NCI-H2227 (cell line): Measurements from ENCODE around the gene FEM1C.

Source experiments
- DNase-seq: peaks from one replicate; lab custom pipeline; 2025; ENCODE audit not compliant: unreplicated experiment; lab: John Stamatoyannopoulos, UW

The FEM1C gene

DNA sequence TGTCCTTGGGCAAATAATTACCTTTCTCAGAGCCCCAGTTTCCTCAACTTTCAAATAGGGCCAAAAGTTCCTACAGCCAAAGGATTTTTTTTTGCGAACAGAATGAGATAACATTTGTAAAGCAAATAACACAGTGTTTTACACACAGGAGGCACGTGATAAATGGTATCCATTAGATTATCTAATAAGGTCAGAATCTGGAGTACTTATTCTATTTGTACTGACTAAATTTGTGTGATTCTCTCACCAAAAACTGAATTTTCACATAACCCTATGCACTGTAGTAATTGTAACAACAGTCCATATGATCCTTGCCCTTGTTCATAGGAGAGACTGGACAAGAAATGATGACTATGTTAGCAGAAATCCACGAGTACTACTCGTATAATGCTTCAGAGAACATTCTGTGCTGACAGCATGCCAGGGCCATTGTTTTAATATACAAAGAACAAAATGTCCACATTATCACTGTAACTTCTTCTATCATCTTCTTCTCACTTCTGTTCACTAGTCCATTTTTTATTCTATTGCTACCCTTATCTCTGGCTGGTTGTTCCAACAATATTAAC lies 13.9 kb upstream of the FEM1C start:
- no peak for DNase-seq

DNA sequence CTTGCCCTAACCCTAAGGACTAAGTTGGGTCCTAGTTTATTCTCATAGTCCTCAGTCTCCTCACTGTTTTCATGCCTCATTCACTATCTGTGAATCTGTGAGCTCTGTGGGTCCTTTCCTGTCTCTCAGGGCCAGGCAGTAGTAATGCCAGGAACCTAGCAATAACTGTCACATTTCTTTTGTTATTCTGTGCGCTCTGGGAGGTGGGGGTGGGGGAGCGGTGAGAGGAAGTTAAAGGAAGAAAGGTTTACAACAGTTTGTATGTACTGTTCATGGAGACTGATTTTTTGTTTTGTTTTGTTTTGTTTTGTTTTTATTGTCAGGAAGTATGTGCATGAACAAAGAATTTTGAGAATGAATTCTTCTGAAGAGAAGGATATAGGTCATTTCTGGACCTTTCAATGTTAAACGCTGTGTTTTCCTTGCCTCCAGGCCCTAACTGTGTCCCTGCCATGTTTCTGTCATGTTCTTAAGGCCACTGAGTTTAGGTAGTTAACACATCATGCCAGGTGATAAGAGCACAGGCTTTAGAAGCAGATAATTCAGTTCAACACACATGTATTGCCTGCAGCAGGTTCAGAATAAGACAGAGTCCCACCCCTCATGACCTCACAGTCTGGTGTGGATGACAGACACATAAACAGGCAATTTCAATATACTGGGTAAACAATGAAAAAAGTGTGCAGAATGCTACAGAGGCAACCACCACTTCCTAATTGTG lies 13.3 kb upstream of the FEM1C start:
- no peak for DNase-seq

DNA sequence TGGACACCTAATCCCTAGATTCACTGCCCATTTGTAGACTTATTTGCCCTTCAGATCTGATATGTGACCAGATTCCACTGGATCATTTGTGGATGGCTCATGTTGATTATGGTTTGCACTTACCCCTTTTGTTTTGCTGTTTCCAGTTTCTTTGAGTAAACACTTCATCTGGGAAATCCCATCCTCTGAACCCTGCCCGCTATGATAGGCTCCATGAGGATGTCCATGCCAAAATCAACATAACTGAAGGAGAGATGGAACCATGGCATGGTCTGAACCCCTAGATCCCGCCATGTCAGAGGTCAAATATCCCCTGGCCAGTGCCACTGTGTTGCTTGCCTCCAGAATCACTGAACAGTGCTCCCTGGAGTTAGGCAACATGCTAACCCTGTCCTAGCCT lies 11.7 kb upstream of the FEM1C start:
- DNase-seq, result no peak

DNA sequence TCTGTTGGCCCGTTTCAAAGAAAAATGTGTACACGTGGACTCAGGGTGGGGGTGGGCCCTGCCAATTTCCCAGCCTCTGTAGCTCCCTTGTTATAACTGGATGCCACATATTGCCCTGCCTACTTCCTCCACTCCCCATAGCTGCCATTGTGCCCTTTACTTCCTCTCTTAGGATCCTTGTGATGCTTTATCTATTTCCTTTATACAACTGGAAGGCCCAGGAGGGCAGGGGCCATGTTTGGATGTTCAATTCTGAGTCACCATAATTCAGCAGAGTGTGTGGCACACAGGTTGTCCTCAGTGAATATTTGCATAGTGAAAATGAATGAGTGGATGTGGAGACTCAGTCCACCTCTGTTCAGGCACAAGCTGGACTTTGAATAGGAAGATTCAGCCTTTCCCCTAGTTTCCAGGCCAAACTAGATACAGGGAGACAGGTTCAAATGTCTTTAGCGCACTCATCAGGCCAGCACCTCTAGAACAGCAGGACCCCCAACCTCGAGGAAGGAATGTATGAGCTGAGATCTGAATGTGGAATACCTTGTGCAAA lies 10.6 kb upstream of the FEM1C start:
- DNase-seq, result no peak

DNA sequence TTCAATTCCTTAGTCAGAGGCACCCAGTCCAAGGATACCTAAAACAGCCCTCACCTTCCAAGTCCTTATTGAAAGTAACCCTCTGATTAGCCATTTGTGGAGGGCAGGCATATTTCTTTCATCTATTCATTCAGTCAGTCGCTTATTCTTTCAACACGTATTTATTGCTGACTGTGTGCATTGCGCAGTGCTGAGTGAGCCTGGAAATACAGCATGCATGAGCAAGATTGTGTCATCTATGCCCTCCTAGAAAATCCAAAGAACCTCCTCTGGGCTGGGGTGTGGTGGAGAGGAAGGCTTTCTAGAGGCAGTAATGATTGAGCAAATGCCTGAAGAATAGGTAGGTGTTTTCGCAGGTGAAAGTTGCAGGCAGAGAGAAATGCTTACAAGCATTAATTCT lies 8.5 kb upstream of the FEM1C start:
- DNase-seq, result no peak

DNA sequence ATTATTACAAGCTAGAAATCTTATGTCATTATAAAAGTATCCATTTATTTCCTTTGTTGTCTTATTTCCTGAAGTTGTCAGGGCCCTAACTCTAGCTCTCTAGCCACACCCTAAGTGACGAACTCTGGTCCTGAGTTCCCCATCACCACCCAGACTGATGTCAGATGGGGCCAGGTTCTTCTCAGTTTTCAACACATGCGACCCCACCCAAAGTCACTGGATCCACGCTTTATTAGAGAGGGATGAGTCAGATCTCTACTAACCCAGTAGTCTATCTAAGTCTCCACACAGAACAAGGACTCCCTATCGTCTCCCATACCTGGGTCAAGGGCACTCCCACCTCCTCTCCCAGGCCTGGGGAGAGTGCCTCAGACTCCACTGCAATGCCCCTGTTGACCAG lies 6.8 kb upstream of the FEM1C start:
- no peak for DNase-seq

DNA sequence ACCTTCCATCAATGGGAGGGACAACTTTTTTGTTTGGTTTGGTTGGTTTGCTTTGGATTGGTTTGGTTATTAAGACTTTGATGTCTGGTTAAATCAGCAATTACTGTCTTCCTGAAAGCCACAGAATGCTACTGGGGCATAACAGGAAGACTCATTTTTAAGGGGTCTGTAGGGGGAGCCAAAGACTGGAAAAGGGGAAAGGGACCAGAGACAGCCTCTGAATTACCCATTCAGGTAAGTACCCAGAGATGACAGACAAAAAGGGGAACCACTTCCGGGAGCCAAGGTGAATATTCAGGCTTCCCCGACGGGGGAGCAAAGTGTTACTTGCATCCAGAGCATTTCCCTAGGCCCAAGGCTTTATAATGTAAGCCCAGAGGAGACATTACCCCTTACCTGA lies 4.6 kb upstream of the FEM1C start:
- no peak for DNase-seq

DNA sequence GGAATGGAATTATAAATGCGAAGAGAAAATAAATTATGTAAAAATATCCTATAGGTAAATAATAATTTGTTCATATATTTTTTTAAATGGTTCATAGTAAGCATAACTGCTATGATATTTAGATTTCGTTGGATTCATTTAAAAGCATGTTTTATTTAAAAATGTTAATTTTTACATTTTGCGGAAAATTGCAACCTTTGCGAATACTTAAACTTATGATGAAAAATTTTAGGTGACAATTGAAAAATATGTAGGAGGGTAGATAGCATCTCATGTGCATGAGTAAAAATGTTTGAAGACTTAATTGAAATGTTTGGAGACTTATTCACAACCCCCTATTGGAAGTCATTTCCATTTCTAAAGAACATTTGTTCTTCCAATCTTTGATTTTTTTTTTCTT lies 4.1 kb upstream of the FEM1C start:
- no peak for DNase-seq

DNA sequence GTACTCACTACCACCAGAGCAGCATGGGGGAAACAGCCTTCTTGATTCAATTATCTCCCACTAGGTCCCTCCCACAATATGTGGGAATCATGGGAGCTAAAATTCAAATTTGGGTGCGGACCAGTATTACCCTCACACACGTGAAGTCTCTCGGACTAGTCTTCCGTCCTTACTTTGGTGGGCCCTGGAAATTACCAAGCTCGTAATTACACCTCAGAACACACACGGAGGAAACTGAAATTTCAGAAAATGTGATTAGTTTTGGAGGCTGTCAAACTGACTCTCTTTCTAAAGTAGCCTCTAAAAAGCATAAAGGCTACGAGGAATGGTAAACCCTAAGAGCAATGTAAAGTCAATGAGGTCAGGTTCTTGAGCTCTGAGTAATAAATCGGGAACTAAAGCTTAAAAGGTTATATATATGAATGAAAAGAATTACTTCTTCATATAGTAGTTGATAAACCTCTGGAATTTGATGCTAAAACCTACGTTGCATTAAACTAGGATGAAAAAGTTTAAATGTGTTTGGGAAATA lies 842 bp upstream of the FEM1C start:
- DNase-seq, result no peak

DNA sequence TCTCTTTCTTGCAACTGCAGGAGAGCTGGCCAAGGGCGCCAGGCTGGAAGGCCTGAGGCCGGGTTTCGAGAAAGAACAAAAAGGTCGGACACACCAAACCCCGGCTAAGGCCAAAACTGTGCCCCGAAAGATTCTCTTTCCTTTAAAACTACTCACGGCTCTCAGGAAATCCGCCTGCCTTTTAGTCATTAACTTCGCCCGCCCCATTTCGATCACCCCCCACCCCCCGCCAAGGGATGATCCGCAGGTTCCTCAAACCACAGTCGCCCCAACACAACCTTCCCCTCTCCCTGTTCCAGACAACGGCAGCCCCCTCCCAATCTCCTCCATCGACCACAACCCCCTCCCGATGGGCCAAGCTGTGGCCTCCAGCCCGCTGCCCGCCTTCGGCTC lies 536 bp downstream of the FEM1C start:
- peak; percentile 54 for DNase-seq

DNA sequence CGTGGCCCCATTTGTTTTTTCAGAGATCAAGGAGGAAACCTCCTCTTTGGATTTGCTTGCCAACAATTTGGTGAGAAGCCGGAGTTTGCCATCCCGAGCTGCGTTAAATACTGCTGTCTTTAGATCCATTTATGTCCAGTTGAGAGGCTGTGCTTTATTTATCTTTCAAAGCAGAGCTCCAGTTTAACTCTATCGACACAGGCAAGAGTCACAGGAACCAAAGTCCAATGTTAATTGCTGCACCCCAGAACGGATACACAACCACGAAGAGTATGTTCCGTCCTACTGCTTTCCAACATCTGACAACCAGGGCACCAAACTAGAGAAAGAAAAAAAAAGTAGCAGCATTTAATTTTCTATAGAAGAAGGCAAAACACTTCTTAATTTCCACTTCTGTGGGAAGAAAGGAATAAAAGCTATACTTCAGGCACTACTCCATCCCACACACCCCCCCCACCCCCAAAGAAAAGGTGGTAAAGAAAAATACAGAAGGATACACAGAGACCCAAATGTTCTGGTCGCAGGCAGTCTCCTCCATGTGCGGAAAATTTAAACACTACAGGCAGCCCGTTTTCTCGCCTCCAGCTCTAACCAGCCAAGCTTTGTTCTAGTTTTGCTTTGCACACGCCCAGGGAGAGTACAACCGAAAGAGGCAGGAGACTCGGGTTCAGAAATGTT lies 1.1 kb downstream of the FEM1C start:
- no peak for DNase-seq

DNA sequence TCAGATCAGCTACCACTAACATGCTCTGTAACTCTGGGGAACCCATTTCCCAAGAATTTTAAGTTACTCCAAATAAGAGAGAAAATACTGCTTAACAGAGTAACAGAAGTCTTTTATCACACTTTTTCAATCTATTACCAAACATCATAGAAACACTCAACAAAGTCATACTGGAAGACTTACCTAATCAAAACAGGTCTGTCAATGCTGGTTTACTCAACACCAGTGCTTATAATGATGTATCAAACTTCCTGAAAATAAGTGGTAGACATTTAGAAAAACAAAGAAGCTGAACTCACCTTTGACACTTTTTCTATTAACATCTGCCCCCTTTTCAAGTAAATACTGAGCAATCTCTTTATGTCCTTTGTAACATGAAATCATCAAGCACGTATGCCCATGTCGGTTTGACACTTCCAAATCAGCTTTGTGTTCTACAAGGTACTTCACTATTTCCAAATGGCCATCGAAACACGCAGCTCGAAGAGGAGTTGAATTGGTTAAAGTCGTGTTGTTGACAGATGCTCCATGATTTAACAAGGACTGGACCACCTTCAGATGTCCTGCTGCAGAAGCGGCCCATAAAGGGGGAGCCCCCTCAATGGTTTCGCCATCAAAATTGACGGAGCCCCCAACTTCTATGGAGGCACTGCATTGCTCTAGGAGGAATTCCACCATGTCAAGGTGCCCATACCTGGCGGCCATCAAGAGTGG lies 1.8 kb downstream of the FEM1C start:
- no peak for DNase-seq

DNA sequence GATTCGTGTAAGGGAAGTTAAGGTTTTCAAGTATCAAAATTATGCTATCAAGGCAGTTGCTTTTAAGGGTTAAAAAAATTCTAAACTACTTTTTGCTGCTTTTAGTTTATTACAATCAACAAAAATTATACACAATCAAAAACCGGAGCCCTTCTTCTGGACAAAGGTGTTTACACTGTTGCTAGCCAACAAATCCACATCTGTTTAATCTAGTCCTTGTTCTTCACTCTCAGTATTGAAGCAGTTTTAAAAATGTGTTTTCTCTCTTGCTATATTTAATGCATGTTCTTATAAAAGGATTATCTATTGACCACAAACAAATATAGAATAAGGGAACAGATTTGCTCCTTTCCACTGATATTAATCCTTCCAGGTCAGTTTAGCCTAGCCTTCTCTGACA lies 2.5 kb downstream of the FEM1C start:
- DNase-seq, result no peak

DNA sequence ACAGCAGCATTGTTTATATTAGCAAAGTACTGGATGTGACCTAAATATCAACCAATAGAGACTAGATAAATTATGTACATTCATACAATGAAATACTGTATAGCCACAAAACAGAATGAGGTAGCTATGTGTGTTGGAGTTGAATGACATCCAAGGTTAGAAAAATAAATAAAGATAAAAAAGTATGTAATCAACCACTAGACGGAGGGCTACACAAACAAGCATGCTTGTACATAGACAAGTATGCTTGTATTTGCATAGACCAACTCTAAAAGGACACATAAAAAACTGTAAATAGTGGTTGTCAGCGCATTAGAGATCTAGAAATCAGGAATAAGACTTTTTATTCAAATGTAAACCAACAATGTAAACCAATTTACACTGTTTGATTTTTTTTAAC lies 3.0 kb downstream of the FEM1C start:
- DNase-seq, result no peak

DNA sequence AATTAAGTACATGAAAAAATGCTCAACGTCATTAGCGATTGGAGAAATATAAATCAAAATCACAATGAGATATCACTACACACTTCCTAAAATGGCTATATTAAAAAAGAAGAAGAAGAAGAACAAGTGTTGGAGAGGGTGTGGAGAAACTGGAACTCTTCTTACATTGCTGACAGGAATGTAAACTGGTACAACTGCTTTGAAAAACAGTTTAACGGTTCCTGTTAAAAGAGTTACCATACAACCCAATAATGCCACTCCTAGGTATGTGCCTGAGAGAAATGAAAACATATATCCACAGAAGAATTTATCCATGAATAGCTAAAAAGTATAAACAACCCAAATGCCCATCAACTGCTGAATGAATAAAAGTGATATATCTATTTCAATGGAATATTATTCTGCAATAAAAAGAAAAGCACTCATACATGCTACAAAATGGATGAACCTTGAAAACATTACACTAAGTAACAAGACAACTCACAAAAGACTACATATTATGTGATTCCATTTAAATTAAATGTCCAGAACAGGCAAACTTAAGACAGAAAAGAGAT lies 9.0 kb downstream of the FEM1C start:
- DNase-seq, result no peak

DNA sequence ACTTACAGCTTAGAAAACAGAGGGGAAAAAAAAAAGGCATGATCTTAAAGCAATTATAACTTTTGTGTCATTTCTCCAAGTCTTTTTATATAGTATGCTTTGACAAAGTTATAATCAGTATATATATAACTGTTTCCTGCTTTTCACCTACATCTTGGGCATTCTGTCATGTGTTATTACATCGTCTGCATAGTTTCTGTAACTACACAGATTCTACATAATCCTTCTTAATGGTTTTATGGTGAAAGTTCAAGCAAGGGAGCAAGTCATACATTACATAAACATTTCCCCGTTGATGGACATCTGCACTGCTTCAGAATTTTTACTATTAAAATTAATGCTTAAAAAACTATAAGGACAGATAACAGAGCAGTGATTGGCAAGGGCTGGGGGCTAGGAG lies 12.1 kb downstream of the FEM1C start:
- DNase-seq, result no peak

DNA sequence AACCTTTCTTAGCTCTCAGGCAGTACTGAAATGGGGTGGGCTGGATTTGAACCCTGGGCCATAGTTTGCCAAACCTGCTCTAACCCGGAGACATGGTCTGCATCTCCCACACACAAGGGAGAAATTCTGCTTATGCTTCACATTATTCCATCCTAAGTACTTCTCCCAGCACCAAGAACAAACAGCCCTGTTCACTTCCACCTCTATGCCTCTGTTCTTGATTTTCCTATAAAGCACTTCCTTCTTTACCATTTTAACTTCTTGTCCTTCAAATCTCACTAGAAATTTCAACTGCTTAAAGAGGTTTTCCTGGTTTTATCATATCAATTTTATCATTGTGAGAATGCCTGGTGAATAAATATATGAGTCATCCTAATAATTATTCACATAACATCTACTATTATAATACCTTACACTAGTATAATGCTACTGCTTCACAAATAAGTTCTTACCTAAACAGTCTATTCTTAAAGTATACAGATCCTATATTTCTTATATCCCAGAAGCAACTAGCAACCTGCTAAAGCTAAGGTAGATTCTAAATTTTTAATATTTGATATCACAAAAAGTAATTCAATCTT lies 12.7 kb downstream of the FEM1C start:
- DNase-seq, result no peak

DNA sequence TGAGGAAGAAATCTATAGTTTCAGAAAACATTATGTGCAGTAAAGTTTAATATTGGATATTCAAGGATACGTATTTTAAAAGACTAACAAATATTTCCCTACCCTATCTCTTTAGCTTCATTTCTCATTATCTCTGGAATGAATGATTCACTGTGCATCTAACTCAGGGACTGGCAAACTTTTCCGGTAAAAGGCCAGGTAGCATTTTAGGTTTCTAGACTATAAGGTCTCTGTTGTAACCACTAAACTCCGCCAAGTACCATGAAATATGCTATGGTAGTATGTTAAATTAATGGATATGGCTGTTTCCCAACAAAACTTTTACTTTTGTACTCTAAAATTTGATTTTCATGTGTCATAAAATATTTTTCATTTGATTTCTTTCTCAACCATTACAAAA lies 13.2 kb downstream of the FEM1C start:
- no peak for DNase-seq

DNA sequence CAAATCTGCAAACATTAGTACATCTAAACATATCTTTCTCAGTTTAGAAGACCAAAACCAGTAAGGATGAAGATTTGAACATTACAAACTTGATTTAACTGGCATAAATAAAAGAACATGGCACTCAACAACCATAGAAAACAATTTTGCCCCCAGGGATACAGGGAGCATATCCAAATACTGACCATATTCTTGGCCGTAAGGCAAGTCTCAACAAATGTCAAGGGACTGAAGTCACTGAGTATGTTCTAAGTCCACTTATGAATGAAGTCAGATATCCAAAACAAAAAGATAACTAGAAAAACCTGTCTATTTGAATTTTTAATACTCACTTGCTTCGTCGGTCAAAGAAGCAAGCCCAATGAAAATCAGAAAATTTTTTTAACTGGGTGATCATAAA lies 14.1 kb downstream of the FEM1C start:
- no peak for DNase-seq

DNA sequence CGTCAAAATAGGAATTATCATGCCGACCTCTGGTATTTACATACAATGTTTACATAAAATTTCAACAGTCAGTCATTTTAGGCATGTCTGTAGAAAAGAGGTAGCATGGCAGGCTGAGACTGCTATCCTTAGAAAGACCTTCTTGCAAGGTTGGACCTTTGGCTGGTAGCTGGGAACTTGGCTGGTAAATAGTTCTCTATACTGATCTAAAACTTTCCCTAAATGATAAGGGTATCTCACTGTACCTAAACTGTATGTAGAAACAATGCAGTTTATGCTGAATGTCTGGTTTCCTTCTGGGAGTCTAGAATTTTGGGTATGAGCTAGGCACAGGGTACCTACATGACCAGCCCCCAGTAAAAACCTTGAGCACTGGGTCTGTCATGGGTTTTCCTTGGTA lies 18.0 kb downstream of the FEM1C start:
- no peak for DNase-seq
